GM12878 (cell line): ENCODE data around the gene C1S. TPM values are rescaled to one million over a fixed set of nuclear protein-coding genes. Genes with fewer than 3 reads are reported as not detected.
A peak's percentile ranks its signal among the peaks of the same experiment; 100 is the strongest.

Source experiments
- BACH1 ChIP-seq: fragments of 450-650 bp; IDR thresholded peaks from 2 replicates; pipeline ENCODE4 v1.6.1; 2017; ENCODE audit warnings: mild to moderate bottlenecking, borderline replicate concordance
- CBFB ChIP-seq: IDR thresholded peaks from 2 replicates; pipeline ENCODE4 v1.6.1; 2016; ENCODE audit warnings: antibody characterized with exemption, low read depth
- CBX3 ChIP-seq: fragments of 200-600 bp; sonication (generic); IDR thresholded peaks from 2 replicates; pipeline ENCODE4 v1.6.1; 2016; ENCODE audit warnings: low read depth, borderline replicate concordance
- CREB1 ChIP-seq: IDR thresholded peaks from 2 replicates; pipeline ENCODE4 v1.6.1; 2012; ENCODE audit warnings: low read depth, mild to moderate bottlenecking, inconsistent platforms
- E4F1 ChIP-seq: fragments of 450-650 bp; IDR thresholded peaks from 2 replicates; pipeline ENCODE4 v1.6.1; 2018; ENCODE audit warnings: borderline replicate concordance, mild to moderate bottlenecking; ENCODE audit not compliant: partially characterized antibody
- ELK1 ChIP-seq: IDR thresholded peaks from 2 replicates; pipeline ENCODE4 v1.6.1; 2012; ENCODE audit warnings: low read depth, low read length, improper control_type of control experiment
- IRF3 ChIP-seq: fragments of 450-650 bp; IDR thresholded peaks from 2 replicates; pipeline ENCODE4 v1.6.1; 2014; ENCODE audit warnings: mild to moderate bottlenecking
- IRF4 ChIP-seq: IDR thresholded peaks from 2 replicates; pipeline ENCODE4 v1.6.1; 2011; ENCODE audit warnings: low read depth, low read length
- JUNB ChIP-seq: IDR thresholded peaks from 2 replicates; pipeline ENCODE4 v1.6.1; 2016; ENCODE audit warnings: antibody characterized with exemption, mild to moderate bottlenecking
- MEF2A ChIP-seq: IDR thresholded peaks from 2 replicates; pipeline ENCODE4 v1.6.1; 2011; ENCODE audit warnings: low read depth, mild to moderate bottlenecking, low read length, moderate library complexity; ENCODE audit not compliant: insufficient read depth
- MTA3 ChIP-seq: IDR thresholded peaks from 2 replicates; pipeline ENCODE4 v1.6.1; 2012; ENCODE audit warnings: low read length, inconsistent platforms, borderline replicate concordance
- MYC ChIP-seq: IDR thresholded peaks from 2 replicates; pipeline ENCODE4 v1.6.1; 2011; ENCODE audit warnings: mild to moderate bottlenecking, low read length, moderate library complexity, inconsistent platforms; ENCODE audit not compliant: insufficient read depth, insufficient replicate concordance, insufficient read length, severe bottlenecking
- NFIC ChIP-seq: IDR thresholded peaks from 2 replicates; pipeline ENCODE4 v1.6.1; 2012; ENCODE audit warnings: low read depth, mild to moderate bottlenecking, inconsistent platforms, low read length, moderate library complexity
- PRDM15 ChIP-seq: fragments of 450-650 bp; formaldehyde crosslinking; IDR thresholded peaks from 2 replicates; pipeline ENCODE4 v1.4.0; 2020; ENCODE audit warnings: mild to moderate bottlenecking, moderate library complexity
- SIN3A ChIP-seq: IDR thresholded peaks from 2 replicates; pipeline ENCODE4 v1.6.1; 2012; ENCODE audit warnings: low read depth, low read length, improper control_type of control experiment
- ZNF384 ChIP-seq: IDR thresholded peaks from 2 replicates; pipeline ENCODE4 v1.6.1; 2012; ENCODE audit warnings: low read depth, mild to moderate bottlenecking, low read length, improper control_type of control experiment, borderline replicate concordance
- polyA plus RNA-seq, 11 experiments: library from polyadenylated mRNA; depleted of rRNA in 4 of 11; unstranded in 6 of 11; stranded (reverse) in 5 of 11; fragments of >200 nt; fragmentation: Nextera tagmentation in 4 of 11; fragmentation: Illumina TruSeq in 1 of 11; extraction: Ambion mirVana in 4 of 11; extraction: Trizol in 1 of 11; gene quantifications; 1 replicate in 1 of 11; 2 replicates in 10 of 11; pipeline versions ENCODE4 v1.2.1 to v1.2.3, GENCODE V29; 2011 to 2016; ENCODE audit warnings: inconsistent platforms in 2 of 11, missing spikeins in 2 of 11, low read depth in 1 of 11
- total RNA-seq, 4 experiments: library from RNA; depleted of rRNA in 3 of 4; stranded (reverse); fragments of >200 nt in 3 of 4; fragmentation: Illumina TruSeq in 1 of 4; extraction: Trizol in 1 of 4; gene quantifications; 2 replicates each; pipeline versions ENCODE4 v1.2.1 to v1.2.3, GENCODE V29; 2013 to 2021
- TF ChIP-seq, protein P1 (sequence below): fragments of 450-650 bp; IDR thresholded peaks from 2 replicates; pipeline ENCODE4 v1.6.1; 2017; ENCODE audit warnings: low read depth, mild to moderate bottlenecking, moderate library complexity
- TF ChIP-seq, protein P2 (sequence below): IDR thresholded peaks from 2 replicates; pipeline ENCODE4 v1.6.1; 2011; ENCODE audit warnings: low read depth, low read length, improper control_type of control experiment, borderline replicate concordance

Gene C1S
- total and polyA plus RNA-seq, 10 of the 15 experiments (the other 5 are each of a cell fraction or from before 2014, with no cell fraction given): 0.10 to 1.4 (median 0.42) TPM

GRCh38 chr12:7108796-7109571, 48.5 kb downstream of the C1S start, which contains the start of gene C1RL (continued):
- no peak for TF ChIP-seq ZNF384
- TF ChIP-seq E4F1: peak; percentile 16
- TF ChIP-seq JUNB: no peak
- TF ChIP-seq, protein P1, sequence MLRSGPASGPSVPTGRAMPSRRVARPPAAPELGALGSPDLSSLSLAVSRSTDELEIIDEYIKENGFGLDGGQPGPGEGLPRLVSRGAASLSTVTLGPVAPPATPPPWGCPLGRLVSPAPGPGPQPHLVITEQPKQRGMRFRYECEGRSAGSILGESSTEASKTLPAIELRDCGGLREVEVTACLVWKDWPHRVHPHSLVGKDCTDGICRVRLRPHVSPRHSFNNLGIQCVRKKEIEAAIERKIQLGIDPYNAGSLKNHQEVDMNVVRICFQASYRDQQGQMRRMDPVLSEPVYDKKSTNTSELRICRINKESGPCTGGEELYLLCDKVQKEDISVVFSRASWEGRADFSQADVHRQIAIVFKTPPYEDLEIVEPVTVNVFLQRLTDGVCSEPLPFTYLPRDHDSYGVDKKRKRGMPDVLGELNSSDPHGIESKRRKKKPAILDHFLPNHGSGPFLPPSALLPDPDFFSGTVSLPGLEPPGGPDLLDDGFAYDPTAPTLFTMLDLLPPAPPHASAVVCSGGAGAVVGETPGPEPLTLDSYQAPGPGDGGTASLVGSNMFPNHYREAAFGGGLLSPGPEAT: peak; percentile 58; the same call in 1 of the 2 replicates
- TF ChIP-seq CBX3: no peak
- TF ChIP-seq MTA3: 0 out of 2 replicates have a peak, but pooled peaks have one; percentile 24
- no peak for TF ChIP-seq BACH1
- no peak for TF ChIP-seq SIN3A
- TF ChIP-seq PRDM15 (CRISPR knock-in tag): no peak
- TF ChIP-seq CBFB: no peak
- TF ChIP-seq MYC: no peak
- TF ChIP-seq MEF2A: 0 out of 2 replicates have a peak, but pooled peaks have one; percentile 18
- TF ChIP-seq ELK1: peak; percentile 34; the same call in 1 of the 2 replicates
- TF ChIP-seq CREB1: peak; percentile 35; the same call in 1 of the 2 replicates
- TF ChIP-seq NFIC: no peak
- TF ChIP-seq, protein P2, sequence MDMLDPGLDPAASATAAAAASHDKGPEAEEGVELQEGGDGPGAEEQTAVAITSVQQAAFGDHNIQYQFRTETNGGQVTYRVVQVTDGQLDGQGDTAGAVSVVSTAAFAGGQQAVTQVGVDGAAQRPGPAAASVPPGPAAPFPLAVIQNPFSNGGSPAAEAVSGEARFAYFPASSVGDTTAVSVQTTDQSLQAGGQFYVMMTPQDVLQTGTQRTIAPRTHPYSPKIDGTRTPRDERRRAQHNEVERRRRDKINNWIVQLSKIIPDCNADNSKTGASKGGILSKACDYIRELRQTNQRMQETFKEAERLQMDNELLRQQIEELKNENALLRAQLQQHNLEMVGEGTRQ: no peak
- TF ChIP-seq IRF4: no peak
- TF ChIP-seq IRF3: no peak
